ENCODE measurements around the gene ZMAT5.

Gene ZMAT5

DNA sequence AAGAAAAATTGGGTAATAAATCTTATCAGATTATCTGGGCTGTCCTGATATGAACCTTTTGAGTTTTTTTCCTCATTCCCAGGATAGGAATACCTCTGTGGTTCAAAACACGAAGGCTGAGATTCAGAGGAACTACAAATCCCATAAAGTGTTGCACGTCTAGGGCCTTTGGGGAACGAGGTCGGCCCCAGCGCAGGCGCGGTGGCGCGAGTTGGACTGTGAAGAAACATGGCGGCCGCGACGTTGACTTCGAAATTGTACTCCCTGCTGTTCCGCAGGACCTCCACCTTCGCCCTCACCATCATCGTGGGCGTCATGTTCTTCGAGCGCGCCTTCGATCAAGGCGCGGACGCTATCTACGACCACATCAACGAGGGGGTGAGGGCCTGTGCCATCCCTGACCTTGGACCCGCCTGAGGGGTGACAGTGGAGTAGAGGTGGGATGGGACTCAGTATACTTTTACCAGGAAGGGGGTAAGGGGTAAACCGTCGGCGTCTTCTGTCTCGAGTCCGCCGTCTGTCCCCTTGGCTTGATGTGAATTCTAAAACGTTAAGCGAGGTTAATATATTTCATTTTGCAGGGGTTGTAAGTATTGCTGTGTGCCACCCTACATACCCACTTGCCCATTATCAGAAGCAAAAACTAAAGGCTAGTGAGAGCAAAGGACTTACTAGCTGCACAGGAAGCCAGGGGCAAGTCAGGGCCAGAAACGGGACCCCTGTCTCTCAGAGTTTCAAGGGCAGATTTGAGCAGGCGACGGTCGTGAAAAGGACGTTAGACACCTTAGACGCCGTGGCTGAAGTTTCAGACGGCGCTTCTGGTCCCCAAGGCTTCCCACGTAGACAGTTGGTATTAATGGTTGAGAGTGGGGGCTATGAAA, 604 bp upstream of the ZMAT5 start, which contains the start of gene UQCR10:
Gene UQCR10 (plus strand): TSS at position 199 of the 881 bp plus-strand sequence. CDS start 30 bp downstream, at position 229.
- TF ChIP-seq, protein P1, sequence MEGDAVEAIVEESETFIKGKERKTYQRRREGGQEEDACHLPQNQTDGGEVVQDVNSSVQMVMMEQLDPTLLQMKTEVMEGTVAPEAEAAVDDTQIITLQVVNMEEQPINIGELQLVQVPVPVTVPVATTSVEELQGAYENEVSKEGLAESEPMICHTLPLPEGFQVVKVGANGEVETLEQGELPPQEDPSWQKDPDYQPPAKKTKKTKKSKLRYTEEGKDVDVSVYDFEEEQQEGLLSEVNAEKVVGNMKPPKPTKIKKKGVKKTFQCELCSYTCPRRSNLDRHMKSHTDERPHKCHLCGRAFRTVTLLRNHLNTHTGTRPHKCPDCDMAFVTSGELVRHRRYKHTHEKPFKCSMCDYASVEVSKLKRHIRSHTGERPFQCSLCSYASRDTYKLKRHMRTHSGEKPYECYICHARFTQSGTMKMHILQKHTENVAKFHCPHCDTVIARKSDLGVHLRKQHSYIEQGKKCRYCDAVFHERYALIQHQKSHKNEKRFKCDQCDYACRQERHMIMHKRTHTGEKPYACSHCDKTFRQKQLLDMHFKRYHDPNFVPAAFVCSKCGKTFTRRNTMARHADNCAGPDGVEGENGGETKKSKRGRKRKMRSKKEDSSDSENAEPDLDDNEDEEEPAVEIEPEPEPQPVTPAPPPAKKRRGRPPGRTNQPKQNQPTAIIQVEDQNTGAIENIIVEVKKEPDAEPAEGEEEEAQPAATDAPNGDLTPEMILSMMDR (IDR thresholded peaks at IDR 0.05; ENCODE audit: poor library complexity, severe bottlenecking) = no peak
- no peaks in the 10 kb centered on the region for H3K9me3 ChIP-seq (ENCODE audit: severe bottlenecking)
- H3K27me3 ChIP-seq (ENCODE audit: insufficient read depth, poor library complexity, severe bottlenecking) = no peaks in the 10 kb centered on the region
- DNase-seq (ENCODE audit: low spot score) (peak; percentile 92), ATAC-seq (ENCODE audit: low read depth) (peak; percentile 73)
- H3K27ac ChIP-seq (ENCODE audit: poor library complexity, severe bottlenecking) = peak within 1 kb of the TSS; percentile 56
- H3K4me1 ChIP-seq (ENCODE audit: insufficient read depth, poor library complexity, severe bottlenecking) = no peaks in the 10 kb centered on the region
- peaks cover 23% of the 10 kb centered on the region for H3K36me3 ChIP-seq (ENCODE audit: low read depth)
- peak within 1 kb of the TSS; percentile 71 for H3K4me3 ChIP-seq (ENCODE audit: severe bottlenecking)

- Histone ChIP-seq H3K4me1 (ENCODE audit: insufficient read depth, poor library complexity, severe bottlenecking) (no peaks in the 10 kb centered on the region), H3K36me3 (ENCODE audit: low read depth) (peaks cover 23% of the 10 kb centered on the region), H3K9me3 (ENCODE audit: severe bottlenecking) (no peaks in the 10 kb centered on the region), H3K4me3 (ENCODE audit: severe bottlenecking) (peak overlapping the region; percentile 71), H3K27me3 (ENCODE audit: insufficient read depth, poor library complexity, severe bottlenecking) (no peaks in the 10 kb centered on the region), H3K27ac (ENCODE audit: poor library complexity, severe bottlenecking) (peak overlapping the region; percentile 56)
- ATAC-seq (ENCODE audit: low read depth) = no peak; the same call in 2 of the 3 replicates
- DNase-seq (ENCODE audit: low spot score) = no peak
- TF ChIP-seq, protein P1 (IDR thresholded peaks at IDR 0.05; ENCODE audit: poor library complexity, severe bottlenecking) = no peak
Measured at GRCh38 chr22:29765905-29766631, 739 bp downstream of the ZMAT5 start.

GRCh38 chr22:29762263-29762662, 4.5 kb downstream of the ZMAT5 start:
- Histone ChIP-seq H3K4me3 (ENCODE audit: severe bottlenecking) (no peak overlapping the region), H3K4me1 (ENCODE audit: insufficient read depth, poor library complexity, severe bottlenecking) (no peaks in the 10 kb centered on the region), H3K27ac (ENCODE audit: poor library complexity, severe bottlenecking) (no peak overlapping the region), H3K36me3 (ENCODE audit: low read depth) (no peaks in the 10 kb centered on the region), H3K9me3 (ENCODE audit: severe bottlenecking) (no peaks in the 10 kb centered on the region), H3K27me3 (ENCODE audit: insufficient read depth, poor library complexity, severe bottlenecking) (no peaks in the 10 kb centered on the region)
- DNase-seq (ENCODE audit: low spot score) (no peak), ATAC-seq (ENCODE audit: low read depth) (no peak)
- TF ChIP-seq, protein P1 (IDR thresholded peaks at IDR 0.05; ENCODE audit: poor library complexity, severe bottlenecking) = no peak

DNA sequence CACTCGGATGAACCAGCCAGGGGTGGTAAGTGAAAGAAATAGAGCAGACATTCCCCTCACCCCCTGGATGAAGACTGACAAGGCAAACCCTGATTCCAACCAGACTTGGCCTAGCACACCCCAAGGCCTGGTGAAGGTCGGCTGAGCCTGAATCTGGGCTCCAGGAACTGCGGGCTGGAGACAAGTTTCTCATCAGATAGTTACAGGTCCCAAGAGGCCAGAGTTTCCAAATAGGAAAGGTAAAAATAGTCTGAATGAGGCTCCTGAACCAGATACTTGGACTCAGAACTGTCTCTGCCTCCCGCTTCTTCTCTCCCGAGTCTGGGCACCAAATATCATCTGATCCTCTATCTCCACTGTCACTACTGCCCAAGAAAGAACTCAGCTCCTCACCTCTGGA, 7.8 kb downstream of the ZMAT5 start:
- H3K4me1 ChIP-seq (ENCODE audit: insufficient read depth, poor library complexity, severe bottlenecking) = no peaks in the 10 kb centered on the region
- H3K27me3 ChIP-seq (ENCODE audit: insufficient read depth, poor library complexity, severe bottlenecking) = no peaks in the 10 kb centered on the region
- TF ChIP-seq, protein P1 (IDR thresholded peaks at IDR 0.05; ENCODE audit: poor library complexity, severe bottlenecking) = no peak
- H3K27ac ChIP-seq (ENCODE audit: poor library complexity, severe bottlenecking) = no peak overlapping the region
- no peaks in the 10 kb centered on the region for H3K36me3 ChIP-seq (ENCODE audit: low read depth)
- DNase-seq (ENCODE audit: low spot score) = no peak
- no peak for ATAC-seq (ENCODE audit: low read depth)
- no peak overlapping the region for H3K4me3 ChIP-seq (ENCODE audit: severe bottlenecking)
- no peaks in the 10 kb centered on the region for H3K9me3 ChIP-seq (ENCODE audit: severe bottlenecking)
